CD4-positive, alpha-beta T cell treated with Interleukin-4 for 1 hour (primary cell): Measurements from ENCODE around the gene MATN1.

Experiments used
- DNase-seq, 2 donors: peaks; one replicate each; pipeline ENCODE4 v3.0.0-alpha.2; 2020 to 2022

The MATN1 gene

GRCh38 chr1:30757352-30758120, 34.2 kb upstream of the MATN1 start, which contains the start of gene LAPTM5:
Gene LAPTM5, minus strand, starts transcription at chr1:30757774. Its CDS starts 29 bp downstream, at chr1:30757745.
- DNase-seq, result peak; percentile 65 to 82

DNA sequence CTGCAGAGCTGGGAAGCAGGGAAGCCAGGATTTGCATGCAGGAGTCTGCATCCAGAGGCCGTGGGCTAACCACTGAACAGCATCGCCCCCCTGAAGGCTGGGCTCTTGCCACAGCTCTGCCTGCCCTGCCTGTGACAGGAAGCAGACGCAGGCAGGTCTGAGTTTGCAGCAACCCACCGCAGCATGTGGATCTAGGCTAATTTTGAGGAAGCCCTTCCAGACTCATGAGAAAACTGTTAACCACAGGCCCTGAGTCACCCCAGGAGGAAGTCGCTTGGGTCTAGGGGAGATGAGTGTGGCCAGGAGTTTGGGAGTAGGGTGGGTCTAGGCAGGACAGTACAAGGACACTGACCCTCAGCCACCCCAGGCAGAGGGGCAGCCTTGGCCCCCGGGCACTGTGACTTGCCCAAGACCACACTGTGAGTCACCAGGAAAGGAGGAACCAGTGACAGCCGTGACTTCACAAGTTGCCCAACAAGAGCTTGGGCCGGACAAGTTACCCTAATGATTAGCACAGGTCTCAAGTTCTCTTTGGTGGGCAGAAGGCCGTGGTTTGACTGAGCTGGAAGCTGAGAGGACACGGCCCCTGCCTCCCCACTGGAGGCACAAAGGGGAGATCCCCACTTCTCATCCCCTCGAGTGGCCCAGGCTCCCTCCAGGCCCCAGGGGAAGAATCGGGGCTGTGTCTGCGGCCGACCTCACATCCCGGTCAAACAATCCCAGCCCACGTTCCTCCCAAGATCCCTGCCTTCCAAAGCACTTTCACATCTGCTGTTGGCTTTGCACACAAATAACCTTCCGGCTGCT, 33.4 kb upstream of the MATN1 start:
- peak; percentile 81 to 91 for DNase-seq

- DNase-seq, result no peak
These were observed 32.8 kb upstream of the MATN1 start for GRCh38 chr1:30756206-30756544.

- DNase-seq, result no peak
These were observed 32.4 kb upstream of the MATN1 start for GRCh38 chr1:30755746-30756145.

- no peak for DNase-seq
These were observed 31.9 kb upstream of the MATN1 start for GRCh38 chr1:30755334-30755733.

DNA sequence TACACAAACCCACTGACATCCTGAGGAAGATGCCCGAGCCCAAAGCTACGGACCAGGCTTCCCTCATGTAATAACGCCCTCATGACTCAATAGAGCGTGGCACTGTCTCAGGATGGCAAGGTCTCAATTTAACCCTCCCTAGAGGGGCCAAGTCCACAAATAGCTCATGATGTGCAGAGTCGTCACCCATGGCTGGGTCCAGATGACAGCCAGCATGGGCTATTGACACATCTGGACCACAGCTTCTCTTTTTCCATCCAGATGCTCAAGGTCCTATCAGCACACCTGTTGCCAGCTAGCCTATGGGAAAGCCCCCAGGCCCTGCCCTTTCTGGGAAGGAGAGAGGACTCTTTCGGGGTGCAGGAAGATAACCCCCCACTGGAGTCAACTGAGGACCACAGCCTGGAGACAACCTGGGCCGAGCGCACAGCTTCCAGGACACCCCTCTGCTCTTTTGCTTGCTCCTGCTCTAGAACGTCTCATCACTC, 31.3 kb upstream of the MATN1 start:
- peak in 1 of 2 donors; percentile 87 for DNase-seq

DNA sequence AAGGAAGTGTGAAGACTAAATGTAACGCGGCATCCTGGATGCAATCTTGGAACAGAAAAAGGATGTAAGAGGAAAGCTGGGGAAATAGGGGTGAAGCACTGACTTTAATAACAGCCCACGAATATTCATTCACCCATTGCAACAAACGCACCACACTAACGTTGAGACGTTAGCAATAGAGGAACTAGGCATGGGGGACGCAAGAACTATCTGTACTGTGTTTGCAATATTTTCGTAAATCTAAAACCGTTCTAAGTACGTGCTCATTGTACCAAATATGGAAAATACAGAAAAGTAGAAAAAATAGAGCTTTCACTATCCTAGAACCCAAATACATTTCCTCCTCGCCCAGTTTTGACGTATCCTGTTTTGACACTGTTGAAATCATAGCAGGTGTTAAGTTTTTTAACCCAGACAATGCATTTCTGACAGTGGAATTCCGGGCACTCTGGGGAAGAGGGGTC, 30.3 kb upstream of the MATN1 start:
- DNase-seq, result peak; percentile 46 to 48

GRCh38 chr1:30753118-30753517, 29.7 kb upstream of the MATN1 start:
- DNase-seq, result no peak

DNA sequence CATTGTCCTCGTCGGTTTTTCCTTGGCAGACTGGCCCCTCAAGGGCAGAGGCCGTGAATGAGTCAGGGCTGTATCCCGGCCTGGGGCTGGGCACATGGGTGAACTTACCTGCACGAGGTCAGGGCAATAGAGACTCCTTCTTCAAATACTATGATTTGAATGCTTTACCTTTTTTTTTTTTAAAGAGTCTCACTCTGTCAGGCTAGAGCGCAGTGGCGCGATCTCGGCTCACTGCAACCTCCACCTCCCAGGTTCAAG, 29.2 kb upstream of the MATN1 start:
- DNase-seq, result no peak

DNA sequence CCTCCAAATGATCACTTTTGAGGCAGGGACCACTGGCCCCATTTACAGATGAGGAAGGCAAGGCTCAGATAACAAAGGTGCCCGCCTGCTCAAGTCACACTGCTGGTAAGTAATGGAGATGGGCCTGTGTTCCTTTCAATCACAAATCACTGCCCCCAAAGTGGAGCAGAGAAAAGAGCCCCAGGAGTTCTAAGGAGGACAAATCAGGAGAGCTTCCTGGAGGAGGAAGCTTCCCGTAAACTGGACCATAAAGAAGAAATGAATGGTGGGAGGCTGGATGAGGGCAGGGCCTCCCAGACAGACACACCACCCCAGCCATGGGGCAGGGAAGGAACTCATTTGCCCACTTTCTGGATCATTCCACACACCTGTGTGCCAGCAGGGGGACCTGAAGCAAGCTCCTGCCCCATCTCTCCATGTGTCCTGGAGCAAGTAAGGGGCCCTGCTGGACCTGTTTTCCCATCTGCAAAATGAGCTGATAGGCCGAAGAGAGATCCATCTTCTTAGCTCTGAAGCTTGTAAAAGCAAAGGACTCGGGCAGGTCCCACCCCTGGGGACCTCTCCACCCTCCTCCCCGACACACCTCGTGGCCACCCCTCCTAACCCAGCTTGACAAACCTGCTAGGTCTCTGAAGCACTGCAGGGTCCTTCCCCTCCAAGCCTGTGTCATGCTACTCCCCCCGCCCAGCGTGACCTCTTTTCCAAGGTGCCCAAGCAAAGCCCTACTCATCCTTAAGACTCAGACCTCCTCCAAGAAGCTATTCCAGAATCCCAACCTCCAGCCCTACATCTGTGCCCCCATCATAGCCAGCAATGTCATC, 28.7 kb upstream of the MATN1 start:
- peak in 1 of 2 donors; percentile 33 for DNase-seq

DNA sequence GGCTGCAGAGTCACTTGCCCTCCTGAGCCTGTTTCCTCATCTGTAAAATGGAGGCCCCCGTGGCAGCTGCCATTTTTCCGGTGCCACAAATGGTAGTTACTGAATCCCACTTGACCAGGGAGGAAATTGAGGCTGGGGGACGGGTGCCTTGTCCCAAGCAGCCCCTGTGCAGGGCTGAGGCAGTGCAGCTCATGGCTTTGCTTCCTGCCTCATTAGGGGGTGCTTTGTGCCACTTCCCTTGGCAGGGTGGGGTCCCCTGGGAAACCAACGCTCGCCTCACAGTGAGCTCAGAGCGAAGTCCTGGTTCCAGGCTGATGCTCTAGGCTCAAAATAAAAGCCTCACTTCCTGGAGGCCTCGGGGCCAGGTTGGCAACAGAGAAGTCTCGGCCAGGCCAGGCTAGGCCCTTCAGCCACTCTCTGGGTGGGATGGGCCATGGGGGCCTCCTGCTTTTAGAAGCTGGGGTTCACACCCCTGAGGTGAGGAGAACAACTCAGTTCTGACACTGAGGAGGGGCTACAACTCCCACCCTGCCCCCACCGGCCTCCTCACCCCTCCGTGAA, 27.4 kb upstream of the MATN1 start:
- peak; percentile 41 to 83 for DNase-seq

- DNase-seq, result peak; percentile 76 to 80
These were observed 26.6 kb upstream of the MATN1 start for GRCh38 chr1:30749691-30750583.

DNA sequence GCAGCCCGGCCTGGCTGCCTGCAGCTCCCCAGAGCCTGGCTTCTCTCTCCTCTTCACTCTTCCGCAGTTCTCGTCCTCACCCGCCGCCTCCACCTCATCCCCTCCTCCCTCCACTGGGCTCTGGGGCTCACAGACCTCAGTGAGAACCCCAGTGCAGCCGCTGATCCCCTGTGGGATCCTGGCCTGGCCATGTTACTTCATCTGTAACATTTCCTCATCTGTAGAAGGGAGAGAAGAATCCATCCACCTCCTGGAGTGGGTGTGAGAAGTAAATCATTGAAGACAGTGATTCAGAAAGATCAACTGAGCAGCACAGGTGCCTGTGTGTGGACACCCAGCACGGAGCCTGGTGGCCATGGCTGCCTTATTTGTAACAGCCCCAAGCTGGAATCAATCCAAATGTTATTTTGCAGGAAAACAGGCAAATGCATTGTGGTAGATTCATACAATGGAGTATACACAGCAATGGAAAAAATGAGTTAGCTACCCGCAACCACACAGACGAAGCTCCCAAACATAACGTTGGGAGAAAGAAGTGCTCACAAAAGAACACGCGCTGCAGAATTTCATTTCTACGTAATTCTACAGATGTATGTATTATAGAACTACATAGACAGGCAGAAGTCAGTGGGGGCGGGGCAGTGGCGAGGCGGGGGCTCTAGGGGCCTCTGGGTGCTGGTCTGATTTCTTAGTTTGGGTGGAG, 25.5 kb upstream of the MATN1 start:
- no peak for DNase-seq

- DNase-seq, result no peak
These were observed 24.8 kb upstream of the MATN1 start for GRCh38 chr1:30748098-30748698.

DNA sequence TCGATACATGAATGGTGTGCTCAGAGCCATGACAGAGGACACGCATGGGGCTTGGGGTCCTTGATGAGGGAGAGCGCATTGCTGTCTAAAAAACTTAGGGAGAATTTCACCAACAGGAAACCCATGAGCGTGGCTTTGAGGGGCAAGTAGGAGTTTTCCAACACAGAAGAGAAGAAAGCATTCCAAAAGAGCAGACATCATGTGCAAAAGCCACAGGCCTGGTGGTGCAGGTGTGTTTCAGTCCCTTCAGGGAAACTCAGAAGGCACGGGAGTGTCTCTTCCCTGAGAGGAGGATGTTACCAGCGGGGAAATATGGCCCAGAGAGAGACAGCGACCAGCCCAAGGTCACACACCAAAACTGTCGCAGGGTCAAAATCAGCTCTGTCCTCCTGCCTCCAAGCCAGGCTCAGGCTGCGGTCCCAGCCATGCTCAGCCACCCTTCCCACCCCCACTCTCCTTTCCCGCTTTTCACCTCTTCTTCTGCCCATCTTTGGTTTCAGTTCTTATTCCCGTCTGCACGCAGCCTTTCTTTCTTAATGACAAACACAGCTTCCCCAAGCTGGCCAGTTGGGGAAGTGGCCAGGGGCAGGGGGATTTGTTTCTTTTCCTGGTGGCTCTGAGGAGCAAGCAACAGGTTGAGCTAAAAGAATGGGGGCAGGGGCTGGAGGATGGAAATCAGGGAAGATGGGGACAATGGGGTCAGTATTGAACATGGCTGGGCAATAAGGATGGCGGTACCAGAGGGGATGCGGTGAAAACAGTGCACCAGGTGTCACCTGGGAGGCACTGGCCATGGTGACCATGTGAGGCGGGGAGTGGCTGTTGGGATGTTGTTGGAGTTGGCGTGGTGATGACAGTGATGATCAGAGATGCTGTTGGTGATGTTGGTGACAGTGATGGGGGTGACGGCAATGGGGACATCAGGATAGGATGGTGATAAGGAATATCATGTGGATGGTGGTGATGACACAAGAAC, 23.9 kb upstream of the MATN1 start:
- no peak for DNase-seq

- DNase-seq, result no peak
These were observed 23.0 kb upstream of the MATN1 start for GRCh38 chr1:30746212-30747032.

GRCh38 chr1:30745834-30746208, 22.4 kb upstream of the MATN1 start:
- no peak for DNase-seq

GRCh38 chr1:30745156-30745833, 21.9 kb upstream of the MATN1 start:
- no peak for DNase-seq
